ENCODE data around the gene CABLES2. TPM values are rescaled to one million over a fixed set of nuclear protein-coding genes. Genes with fewer than 3 reads are reported as not detected.

Gene CABLES2
- total and polyA plus RNA-seq, 4 experiments from 2014 or later, result 0.45 to 7.5 (median 3.8) TPM

DNA sequence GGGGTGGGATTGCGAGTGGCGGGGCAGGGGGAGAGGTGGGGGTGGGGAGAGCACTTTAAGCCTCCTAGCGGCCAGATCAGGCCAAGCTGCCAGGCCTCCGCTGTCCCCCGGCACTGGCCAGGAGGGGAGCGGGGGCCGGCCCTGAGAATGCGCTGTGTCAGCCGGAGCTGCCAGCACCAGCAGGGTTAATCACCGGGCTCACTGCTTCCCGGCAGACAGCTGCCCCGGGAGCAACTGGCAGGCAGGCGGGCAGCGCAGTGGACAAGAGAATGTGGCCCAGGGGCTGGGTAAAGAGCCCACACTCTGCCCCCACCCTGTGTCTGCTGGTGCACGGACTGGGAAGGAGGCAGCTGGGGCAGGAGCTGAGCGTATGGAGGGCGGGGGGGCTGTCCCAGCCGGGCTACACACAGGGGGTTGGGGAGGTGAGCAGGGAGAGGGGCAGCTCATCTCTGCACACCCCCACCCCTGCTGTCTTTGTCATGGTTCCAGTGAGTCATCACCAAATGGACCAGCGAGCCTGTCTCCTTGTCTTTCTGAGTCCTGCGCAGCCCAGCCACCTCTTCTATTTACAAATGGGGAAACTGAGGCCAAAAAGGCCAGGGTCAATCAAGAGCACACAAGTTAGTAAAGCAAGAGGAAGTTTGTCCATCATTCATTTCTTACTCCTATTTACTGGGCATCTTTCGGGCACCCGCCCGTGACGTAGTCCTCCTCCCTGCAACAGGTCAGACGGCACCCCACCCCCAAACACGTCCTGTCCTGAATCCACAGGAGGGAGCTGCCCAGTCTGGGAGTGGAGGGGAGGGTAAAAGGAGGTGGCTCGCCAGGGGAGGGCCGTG lies 37.9 kb downstream of the CABLES2 start:
- H3K36me3 ChIP-seq (ENCODE audit: insufficient read depth, low read length), result no peaks in the 10 kb centered on the region
- no peaks in the 10 kb centered on the region for H3K9me3 Mint-ChIP-seq
- POLR2A ChIA-PET (ENCODE audit: partially characterized antibody), result interaction anchor here (1.6 kb wide), 1 partner anchor 17 kb away, joined by 5 read pairs; the partner anchor contains the start of gene RPS21

DNA sequence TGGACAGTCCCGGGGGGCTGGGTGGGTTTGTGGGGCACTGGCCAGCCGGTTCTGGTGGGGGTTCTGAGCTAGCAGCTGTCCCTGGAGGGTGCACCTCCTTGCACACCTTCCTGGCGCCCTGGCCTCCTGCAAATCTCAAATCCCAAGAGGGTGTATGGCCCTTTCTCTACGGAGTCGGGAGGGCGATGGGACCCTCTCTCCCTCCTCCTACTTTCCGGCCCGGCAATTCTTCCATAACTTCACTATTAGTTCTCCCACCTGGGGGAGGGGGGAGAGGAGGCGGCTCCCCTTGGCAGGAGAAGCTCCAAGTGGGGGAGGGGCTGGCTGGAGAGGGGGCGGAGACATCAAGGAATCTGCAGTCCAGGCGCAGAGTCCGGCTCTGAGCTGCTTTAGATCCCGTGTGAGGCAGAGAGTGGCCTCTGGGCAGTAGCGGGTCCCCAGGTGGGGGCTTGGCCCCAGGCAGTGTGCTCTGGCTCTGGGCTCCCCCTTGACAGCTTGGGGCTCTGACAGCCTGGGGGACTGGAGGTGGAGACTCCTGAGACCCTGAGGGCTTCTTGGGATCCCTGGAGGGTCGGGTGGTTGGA lies 38.6 kb downstream of the CABLES2 start:
- Mint-ChIP-seq H3K4me1 (peaks cover 0 to 2% (median under 1%) of the 10 kb centered on the region in 4 donors), H3K36me3 (no peaks in the 10 kb centered on the region), H3K27me3 (peaks cover 13 to 23% of the 10 kb centered on the region in 2 donors), H3K4me3 (peak overlapping the region in 7 of 8 donors; percentile 31 to 74 (median 40)), H3K27ac (no peak overlapping the region), H3K9me3 (no peaks in the 10 kb centered on the region)
- Histone ChIP-seq H3K27me3 (ENCODE audit: insufficient read depth, low read length) (peaks cover 18% of the 10 kb centered on the region), H3K4me1 (ENCODE audit: insufficient read depth, low read length) (peaks cover 20% of the 10 kb centered on the region), H3K36me3 (ENCODE audit: insufficient read depth, low read length) (no peaks in the 10 kb centered on the region), H3K27ac (ENCODE audit: low read depth, low read length) (no peak overlapping the region), H3K4me3 (ENCODE audit: low read length in 2 of 2) (no peak overlapping the region), H3K9me3 (ENCODE audit: control insufficient read depth in 1 of 2, low read length in 2 of 2) (no peaks in the 10 kb centered on the region)
- POLR2A ChIA-PET (ENCODE audit: partially characterized antibody), result interaction anchor here (1.6 kb wide), 1 partner anchor 18 kb away, joined by 5 read pairs; the partner anchor contains the start of gene RPS21
- DNase-seq, result no peak
- CTCF ChIA-PET (ENCODE audit: partially characterized antibody), result interaction anchor here (1.4 kb wide), 1 partner anchor 14 kb away, joined by 4 read pairs; no protein-coding TSS in a partner anchor
- intact Hi-C loops (cut with micrococcal nuclease), result no loop called here

More for the DNA sequence above, 37.9 kb downstream of the CABLES2 start:
- no peak overlapping the region for H3K27ac Mint-ChIP-seq
- Histone ChIP-seq H3K27ac (ENCODE audit: low read depth, low read length) (no peak overlapping the region), H3K4me3 (ENCODE audit: low read length in 2 of 2) (no peak overlapping the region), H3K9me3 (ENCODE audit: control insufficient read depth in 1 of 2, low read length in 2 of 2) (no peaks in the 10 kb centered on the region), H3K4me1 (ENCODE audit: insufficient read depth, low read length) (peaks cover 20% of the 10 kb centered on the region), H3K27me3 (ENCODE audit: insufficient read depth, low read length) (peaks cover 18% of the 10 kb centered on the region)
- H3K36me3 Mint-ChIP-seq, result no peaks in the 10 kb centered on the region
- intact Hi-C loops (cut with micrococcal nuclease), result no loop called here
- H3K4me1 Mint-ChIP-seq, result peaks cover 0 to 2% (median under 1%) of the 10 kb centered on the region in 4 donors
- peaks cover 13 to 23% of the 10 kb centered on the region in 2 donors for H3K27me3 Mint-ChIP-seq
- CTCF ChIA-PET (ENCODE audit: partially characterized antibody), result interaction anchor here (1.4 kb wide), 1 partner anchor 14 kb away, joined by 4 read pairs; no protein-coding TSS in a partner anchor
- DNase-seq, result no peak
- peak overlapping the region in 3 of 8 donors; percentile 3 to 49 (median 47) for H3K4me3 Mint-ChIP-seq

DNA sequence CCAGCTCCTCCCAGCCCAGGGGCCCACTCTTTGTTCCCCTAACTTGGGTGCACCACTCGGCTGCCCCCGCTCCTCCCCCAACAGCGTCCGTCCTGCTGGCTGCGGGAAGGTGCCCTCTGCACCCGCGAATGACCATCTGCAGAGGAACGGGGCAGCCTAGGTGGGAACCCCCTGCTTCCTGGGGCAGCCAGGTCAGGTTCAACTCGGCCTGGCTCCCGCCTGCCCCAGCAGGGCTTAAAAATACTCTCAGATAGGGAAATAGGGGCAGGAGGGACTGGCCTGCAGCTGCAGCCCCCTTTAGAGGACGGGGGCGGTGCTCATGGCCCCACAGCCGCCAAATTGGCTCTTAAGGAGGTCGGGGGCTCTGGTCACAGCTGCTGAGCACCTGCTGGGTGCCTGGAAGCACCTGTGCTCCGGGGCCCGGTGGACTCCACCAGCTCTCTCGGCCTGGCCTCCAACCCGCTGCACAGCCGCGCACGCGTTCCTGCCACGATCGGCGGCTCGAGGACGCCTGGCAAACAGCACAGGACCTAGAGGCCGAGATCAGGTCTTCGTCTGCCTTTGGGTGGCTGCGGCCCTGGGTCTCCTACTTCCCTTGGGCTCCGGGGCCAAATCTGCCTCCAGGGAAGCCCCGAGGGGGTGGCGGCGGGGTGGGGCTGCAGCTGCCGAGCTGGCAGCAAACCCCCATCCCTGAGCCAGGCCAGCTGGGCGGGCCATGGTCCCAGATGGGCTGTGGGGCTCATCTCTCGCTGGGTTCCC lies 39.3 kb downstream of the CABLES2 start:
- Mint-ChIP-seq H3K36me3 (no peaks in the 10 kb centered on the region), H3K4me1 (peaks cover 0 to 2% (median under 1%) of the 10 kb centered on the region in 4 donors), H3K27ac (no peak overlapping the region), H3K4me3 (peak overlapping the region; percentile 44 to 75 (median 57)), H3K9me3 (no peaks in the 10 kb centered on the region), H3K27me3 (peaks cover 12 to 19% of the 10 kb centered on the region in 2 donors)
- Histone ChIP-seq H3K9me3 (ENCODE audit: control insufficient read depth in 1 of 2, low read length in 2 of 2) (no peaks in the 10 kb centered on the region), H3K27ac (ENCODE audit: low read depth, low read length) (no peak overlapping the region), H3K36me3 (ENCODE audit: insufficient read depth, low read length) (no peaks in the 10 kb centered on the region), H3K4me3 (ENCODE audit: low read length in 2 of 2) (no peak overlapping the region), H3K27me3 (ENCODE audit: insufficient read depth, low read length) (peaks cover 18% of the 10 kb centered on the region), H3K4me1 (ENCODE audit: insufficient read depth, low read length) (peaks cover 20% of the 10 kb centered on the region)
- intact Hi-C loops (cut with micrococcal nuclease), result no loop called here
- POLR2A ChIA-PET (ENCODE audit: partially characterized antibody), result interaction anchor here (1.6 kb wide), 1 partner anchor 19 kb away, joined by 5 read pairs; the partner anchor contains the start of gene RPS21
- CTCF ChIA-PET (ENCODE audit: partially characterized antibody), result no interaction called here
- DNase-seq, result peak in 1 of 5 donors; percentile 17

DNA sequence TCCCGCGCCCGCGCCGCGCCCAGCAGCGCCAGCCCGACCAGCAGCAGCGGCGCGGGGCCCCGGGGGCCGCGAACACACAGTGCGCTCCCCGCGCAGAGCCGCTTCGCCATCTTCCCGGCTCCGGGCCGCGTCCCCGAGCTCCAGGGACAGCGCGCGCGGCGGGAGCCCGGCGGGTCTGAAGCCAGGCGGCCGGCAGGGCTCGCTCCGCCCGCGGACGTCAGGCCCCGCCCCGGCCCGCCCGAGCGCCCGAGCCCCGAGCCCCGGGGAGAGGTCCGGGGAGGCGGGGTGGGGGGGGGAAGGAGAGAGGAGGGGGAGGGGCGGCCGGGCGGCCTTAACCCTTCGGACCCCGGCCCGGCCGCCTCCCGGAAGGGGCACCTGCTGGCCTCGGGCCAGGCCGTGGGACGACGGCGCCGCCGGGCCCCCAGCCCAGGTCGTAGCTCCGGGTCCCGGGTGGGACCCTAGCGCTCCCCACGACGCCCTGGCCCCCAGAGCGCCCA lies 39.9 kb downstream of the CABLES2 start, which contains the start of gene LAMA5:
Gene LAMA5, minus strand, starts transcription at position 177 of the 497 bp plus-strand sequence. Its CDS starts 67 bp downstream, at position 110.
- no peak within 1 kb of the TSS for H3K4me3 ChIP-seq (ENCODE audit: low read length in 2 of 2)
- H3K27ac Mint-ChIP-seq, result no peak within 1 kb of the TSS
- H3K27me3 Mint-ChIP-seq, result peaks cover 11 to 19% of the 10 kb centered on the region in 2 donors
- no peaks in the 10 kb centered on the region for H3K36me3 ChIP-seq (ENCODE audit: insufficient read depth, low read length)
- ChIA-PET CTCF (ENCODE audit: partially characterized antibody) (no interaction called here), POLR2A (ENCODE audit: partially characterized antibody) (no interaction called here)
- H3K4me3 Mint-ChIP-seq, result peak within 1 kb of the TSS; percentile 44 to 75 (median 57)
- H3K9me3 Mint-ChIP-seq, result no peaks in the 10 kb centered on the region
- H3K4me1 Mint-ChIP-seq, result peaks cover 0 to 2% (median 0%) of the 10 kb centered on the region in 4 donors
- DNase-seq, result peak in 2 of 5 donors; percentile 10 to 37
- intact Hi-C loops (cut with micrococcal nuclease), result no loop called here
- H3K27me3 ChIP-seq (ENCODE audit: insufficient read depth, low read length), result peaks cover 18% of the 10 kb centered on the region
- no peaks in the 10 kb centered on the region for H3K9me3 ChIP-seq (ENCODE audit: control insufficient read depth in 1 of 2, low read length in 2 of 2)
- H3K27ac ChIP-seq (ENCODE audit: low read depth, low read length), result no peak within 1 kb of the TSS
- H3K4me1 ChIP-seq (ENCODE audit: insufficient read depth, low read length), result peaks cover 20% of the 10 kb centered on the region
- H3K36me3 Mint-ChIP-seq, result no peaks in the 10 kb centered on the region

DNA sequence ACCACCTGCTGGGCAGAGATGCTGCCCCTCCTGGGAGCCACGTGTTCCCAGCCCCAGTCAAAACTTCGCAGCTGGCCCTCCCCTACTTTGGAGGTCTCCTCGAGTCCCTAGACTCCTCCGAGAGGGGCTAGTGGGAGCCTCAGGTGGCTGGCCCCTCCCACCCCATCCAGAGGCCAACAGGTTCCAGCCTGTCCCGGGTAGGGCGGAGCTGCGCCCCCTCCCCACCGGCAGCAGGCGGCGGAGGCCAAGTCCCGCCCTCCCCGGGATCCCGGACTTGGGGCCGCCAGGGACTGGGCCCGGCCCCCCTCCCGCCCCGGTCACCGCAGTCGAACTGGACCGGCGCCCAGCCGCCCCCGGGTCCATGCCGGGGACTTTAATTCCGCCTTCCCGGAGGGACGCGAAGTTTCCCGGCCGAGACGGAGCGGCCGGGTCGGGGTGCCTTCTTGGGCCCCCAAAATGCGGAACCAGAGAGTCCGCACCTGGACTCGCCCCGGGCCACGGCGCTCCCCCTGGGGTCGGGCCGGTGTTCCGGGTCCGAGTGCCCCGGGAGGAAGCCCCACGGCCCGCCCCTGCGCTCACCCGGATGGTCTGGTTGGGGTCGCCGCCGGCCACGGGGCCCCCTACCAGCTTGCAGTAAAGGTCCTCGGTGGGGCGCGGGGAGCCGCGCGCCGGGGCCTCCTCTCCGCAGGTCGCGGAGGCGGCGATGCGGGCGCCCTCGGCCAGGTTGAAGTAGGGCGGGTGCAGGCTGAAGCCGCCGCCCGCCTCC lies 40.5 kb downstream of the CABLES2 start:
- Mint-ChIP-seq H3K4me3 (peak overlapping the region in 2 of 8 donors; percentile 45 to 54), H3K36me3 (no peaks in the 10 kb centered on the region), H3K4me1 (peaks cover 0 to 2% (median 0%) of the 10 kb centered on the region in 4 donors), H3K27ac (no peak overlapping the region), H3K9me3 (no peaks in the 10 kb centered on the region), H3K27me3 (peaks cover 11 to 19% of the 10 kb centered on the region in 2 donors)
- ChIA-PET POLR2A (ENCODE audit: partially characterized antibody) (no interaction called here), CTCF (ENCODE audit: partially characterized antibody) (no interaction called here)
- Histone ChIP-seq H3K27me3 (ENCODE audit: insufficient read depth, low read length) (peaks cover 18% of the 10 kb centered on the region), H3K4me3 (ENCODE audit: low read length in 2 of 2) (no peak overlapping the region), H3K9me3 (ENCODE audit: control insufficient read depth in 1 of 2, low read length in 2 of 2) (no peaks in the 10 kb centered on the region), H3K4me1 (ENCODE audit: insufficient read depth, low read length) (peaks cover 20% of the 10 kb centered on the region), H3K36me3 (ENCODE audit: insufficient read depth, low read length) (no peaks in the 10 kb centered on the region), H3K27ac (ENCODE audit: low read depth, low read length) (no peak overlapping the region)
- DNase-seq, result peak in 1 of 5 donors; percentile 29
- intact Hi-C loops (cut with micrococcal nuclease), result no loop called here

DNA sequence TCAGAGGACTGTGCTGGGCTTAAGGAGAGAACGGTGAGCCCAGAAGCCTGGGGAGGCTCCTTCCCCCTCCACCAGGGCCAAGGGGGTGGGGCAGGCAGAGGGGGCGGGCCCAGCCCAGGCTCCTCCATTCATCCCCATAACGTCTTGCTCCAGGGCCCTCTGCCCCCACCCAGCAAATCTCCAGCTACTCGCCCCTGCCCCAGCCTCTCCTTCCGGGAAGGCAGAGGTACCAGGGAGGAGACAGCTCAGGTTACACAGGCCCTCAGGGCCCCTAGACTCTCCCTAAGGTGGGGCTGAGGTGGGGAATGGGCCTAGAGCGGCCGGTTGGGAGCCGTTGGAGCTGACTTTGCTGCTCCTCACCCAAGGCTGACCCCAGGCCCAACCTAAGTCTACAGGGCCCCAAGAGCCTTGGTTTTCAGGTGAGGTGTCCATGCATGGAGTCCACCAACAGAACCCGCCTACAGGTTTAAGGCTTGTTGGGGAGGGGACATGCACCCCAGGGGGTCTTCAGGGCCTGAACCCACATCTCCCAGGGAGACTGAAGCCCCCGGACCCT lies 41.2 kb downstream of the CABLES2 start:
- no peak overlapping the region for H3K27ac ChIP-seq (ENCODE audit: low read depth, low read length)
- peaks cover 11 to 19% of the 10 kb centered on the region in 2 donors for H3K27me3 Mint-ChIP-seq
- DNase-seq, result peak in 1 of 5 donors; percentile 11
- H3K9me3 Mint-ChIP-seq, result no peaks in the 10 kb centered on the region
- H3K36me3 Mint-ChIP-seq, result no peaks in the 10 kb centered on the region
- peaks cover 0 to 2% (median 0%) of the 10 kb centered on the region in 4 donors for H3K4me1 Mint-ChIP-seq
- H3K4me3 ChIP-seq (ENCODE audit: low read length in 2 of 2), result no peak overlapping the region
- intact Hi-C loops (cut with micrococcal nuclease), result no loop called here
- no peaks in the 10 kb centered on the region for H3K36me3 ChIP-seq (ENCODE audit: insufficient read depth, low read length)
- H3K4me1 ChIP-seq (ENCODE audit: insufficient read depth, low read length), result peaks cover 20% of the 10 kb centered on the region
- CTCF ChIA-PET (ENCODE audit: partially characterized antibody), result no interaction called here
- peak overlapping the region in 3 of 8 donors; percentile 32 to 54 (median 45) for H3K4me3 Mint-ChIP-seq
- no peak overlapping the region for H3K27ac Mint-ChIP-seq
- H3K9me3 ChIP-seq (ENCODE audit: control insufficient read depth in 1 of 2, low read length in 2 of 2), result no peaks in the 10 kb centered on the region
- POLR2A ChIA-PET (ENCODE audit: partially characterized antibody), result no interaction called here
- H3K27me3 ChIP-seq (ENCODE audit: insufficient read depth, low read length), result peaks cover 18% of the 10 kb centered on the region

All from CD4-positive, alpha-beta memory T cell (primary cell).